Activated CD4-positive, alpha-beta T cell treated with anti-CD3 and anti-CD28 coated beads, Interleukin-2, amount 50 U/mL, for 48 hours (primary cell): ENCODE measurements around the gene PHGDH.
"Not testable (repeated sequence)": the region's sequence is repeated elsewhere in the genome, so short reads cannot be mapped to it uniquely, and the experiment has no call there.

Experiments used
- DNase-seq, 2 experiments: peaks; one replicate each; pipeline ENCODE4 v3.0.0-alpha.2; 2020

PHGDH gene

DNA sequence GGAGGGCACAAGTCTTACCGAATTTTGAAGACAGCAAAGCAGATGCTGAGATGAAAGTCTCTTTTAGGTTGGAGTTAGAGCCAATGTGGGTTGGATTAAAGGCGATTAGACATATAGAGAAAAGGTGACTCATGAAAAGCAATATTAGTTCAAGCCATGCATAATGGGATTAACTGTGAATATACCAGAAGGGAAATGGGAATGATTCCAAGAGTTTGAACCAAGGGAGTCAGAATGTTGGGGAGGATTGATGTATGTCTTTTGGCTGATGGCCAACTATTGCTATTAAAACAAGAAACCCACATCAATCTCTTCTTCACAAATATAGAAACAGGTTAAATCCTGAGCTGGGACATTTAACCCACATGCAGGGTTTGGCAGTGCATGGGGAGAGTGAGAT, 55.8 kb downstream of the PHGDH start:
- no peak for DNase-seq

DNA sequence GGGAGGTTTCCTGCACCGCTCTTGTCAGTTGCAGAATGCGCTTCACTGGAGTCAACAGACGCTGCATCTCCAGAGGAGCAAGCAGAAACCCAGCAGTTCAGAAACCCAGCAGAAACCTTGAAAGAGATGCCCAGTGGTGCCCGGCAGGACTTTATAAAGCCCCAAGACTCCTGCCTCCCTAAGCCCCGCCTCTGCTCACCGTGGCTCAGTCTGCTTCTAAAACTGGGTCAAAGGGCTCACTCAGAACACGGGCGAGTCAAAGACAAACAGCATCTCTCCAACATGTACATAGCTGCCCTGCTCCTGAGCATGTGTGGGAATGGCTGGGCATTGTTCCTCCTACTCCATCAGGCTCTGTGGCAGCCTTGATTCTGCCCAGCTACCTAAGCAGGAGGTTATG, 57.0 kb downstream of the PHGDH start, which contains the start of gene HMGCS2:
TSS of gene HMGCS2 (minus strand) at position 128 of the 400 bp plus-strand sequence. CDS start at position 67, 61 bp downstream.
- DNase-seq, result no peak

DNA sequence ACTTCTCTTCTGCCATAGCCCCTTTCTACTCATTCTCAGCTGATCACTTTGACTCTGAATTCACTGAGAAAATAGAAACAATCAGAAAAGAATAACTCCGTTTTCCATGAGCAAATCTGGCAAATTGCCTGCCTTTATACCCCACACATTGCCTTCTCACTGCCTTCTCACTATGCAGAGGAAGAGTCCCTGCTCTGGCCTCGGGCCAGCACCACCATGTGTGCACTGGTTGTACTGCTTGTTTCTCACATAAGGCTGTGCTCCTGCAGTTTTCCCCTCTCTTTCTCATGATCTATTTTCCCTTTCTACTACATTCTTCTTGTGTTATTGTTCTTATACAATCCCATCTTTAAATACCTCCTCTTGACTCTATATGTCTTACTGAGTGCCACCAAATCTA, 59.3 kb downstream of the PHGDH start:
- DNase-seq, result no peak

DNA sequence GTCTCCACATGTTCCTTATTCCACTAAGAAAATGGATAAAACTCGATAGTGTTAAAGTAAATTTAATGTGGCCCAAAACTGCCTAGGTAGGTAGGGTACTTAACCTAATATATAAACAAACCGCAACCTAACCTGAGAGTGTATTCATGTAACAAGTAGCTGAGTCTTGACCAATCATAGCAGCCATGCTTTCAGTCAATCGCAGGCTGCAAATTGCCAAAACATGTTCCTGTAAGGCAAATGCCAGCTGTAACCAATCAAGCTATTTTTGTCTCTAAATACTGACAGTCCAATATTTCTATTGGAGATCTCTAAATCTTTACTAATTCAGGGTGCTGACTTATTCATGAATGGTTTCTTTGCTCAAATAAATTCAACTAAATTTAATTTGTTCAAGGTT, 60.0 kb downstream of the PHGDH start:
- DNase-seq, result no peak

DNA sequence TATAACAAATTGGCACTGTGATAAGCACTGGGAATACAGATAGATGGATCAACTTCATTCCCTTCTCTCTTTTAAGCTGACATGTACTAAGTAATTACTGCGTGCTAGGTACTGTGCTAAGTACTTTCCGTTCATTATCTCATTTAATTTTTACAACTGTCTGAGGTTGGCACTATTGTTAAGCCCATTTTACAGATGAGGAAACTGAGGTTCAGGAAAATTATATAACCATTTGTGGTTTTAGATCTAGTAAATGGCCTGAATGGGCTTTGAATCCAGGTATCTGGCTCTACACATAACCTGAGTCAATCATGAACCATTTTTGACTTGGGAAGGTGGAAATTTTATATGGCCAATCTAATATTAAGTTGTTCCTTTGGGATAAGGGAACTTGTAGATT, 60.6 kb downstream of the PHGDH start:
- DNase-seq, result no peak

DNA sequence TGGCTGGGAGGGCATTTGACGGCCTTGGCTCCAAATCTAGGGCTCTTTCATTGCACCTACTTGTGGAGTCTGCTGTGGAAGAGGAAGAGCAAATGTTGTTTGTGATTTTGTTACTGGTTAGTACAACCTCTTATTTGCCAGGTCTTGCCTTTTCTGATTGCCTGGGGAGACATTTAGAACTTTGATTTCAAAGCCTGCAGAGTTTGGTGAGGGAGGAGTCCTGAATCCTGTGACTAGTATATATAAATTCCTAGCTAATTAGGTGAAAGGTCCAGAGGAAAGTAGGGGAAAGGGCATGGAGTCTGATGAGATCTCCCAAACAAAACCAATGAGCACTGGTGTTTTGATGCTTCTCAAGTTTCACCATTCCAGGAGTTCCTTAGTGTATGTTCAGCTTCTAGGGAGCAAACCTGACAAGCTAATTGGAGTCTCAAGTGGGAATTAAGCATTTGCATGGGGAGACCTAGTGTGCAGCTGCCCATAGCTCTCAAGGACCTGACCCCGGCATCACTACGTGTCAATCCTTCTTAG, 62.0 kb downstream of the PHGDH start:
- no peak for DNase-seq

DNA sequence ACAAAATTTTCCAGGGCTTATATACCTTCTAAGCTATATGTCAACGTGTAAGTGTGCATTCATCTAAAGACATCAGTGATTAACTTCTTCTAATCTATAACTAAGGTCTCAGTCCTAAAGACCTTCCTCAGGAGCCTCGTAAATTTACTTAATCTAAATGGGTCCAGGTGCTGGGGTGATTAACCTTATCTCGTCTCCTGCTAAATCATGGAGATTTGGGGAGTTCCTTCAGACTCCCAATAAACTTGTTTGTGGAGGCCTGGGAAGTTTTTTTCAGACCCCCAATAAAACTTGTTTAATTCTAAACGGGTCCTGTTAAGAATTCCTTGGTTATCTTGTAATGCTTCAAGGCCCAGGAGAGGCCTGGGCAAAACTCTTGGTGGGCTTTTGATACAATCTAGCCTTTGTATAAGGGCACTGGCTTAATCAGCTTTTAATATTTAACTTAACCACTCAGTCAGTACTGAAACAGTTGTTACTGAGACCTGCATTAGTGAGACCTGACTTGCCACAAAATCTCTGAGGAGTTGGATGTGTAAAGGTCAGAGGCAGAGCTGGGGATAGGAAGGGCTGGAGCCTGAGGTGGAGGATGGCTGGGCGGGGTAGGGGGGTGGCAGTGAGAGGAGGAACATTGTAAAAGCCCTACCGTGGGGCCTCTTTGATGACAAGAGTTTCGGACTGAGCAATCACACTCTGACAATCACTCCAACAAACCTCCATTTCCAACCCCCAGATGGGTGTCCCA, 63.2 kb downstream of the PHGDH start:
- no peak for DNase-seq

DNA sequence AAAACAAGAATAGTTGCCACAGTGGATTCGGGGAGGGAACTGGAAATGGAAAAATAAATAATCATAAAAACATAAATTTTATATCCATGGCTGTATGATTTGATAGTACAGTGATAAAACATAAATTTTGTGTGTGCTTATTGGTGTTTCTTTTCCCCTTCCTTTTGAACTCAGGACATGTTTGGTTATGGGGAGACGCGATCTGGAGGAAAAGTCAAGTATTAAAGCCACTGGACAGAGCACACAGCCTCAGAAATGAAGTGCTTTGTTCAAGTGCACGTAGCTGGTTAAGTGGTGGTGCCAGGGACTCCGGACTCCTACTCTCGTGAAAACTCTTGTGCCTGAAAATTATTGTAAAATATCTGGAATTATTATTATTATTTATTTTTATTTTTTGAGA, 66.6 kb downstream of the PHGDH start:
- no peak for DNase-seq

DNA sequence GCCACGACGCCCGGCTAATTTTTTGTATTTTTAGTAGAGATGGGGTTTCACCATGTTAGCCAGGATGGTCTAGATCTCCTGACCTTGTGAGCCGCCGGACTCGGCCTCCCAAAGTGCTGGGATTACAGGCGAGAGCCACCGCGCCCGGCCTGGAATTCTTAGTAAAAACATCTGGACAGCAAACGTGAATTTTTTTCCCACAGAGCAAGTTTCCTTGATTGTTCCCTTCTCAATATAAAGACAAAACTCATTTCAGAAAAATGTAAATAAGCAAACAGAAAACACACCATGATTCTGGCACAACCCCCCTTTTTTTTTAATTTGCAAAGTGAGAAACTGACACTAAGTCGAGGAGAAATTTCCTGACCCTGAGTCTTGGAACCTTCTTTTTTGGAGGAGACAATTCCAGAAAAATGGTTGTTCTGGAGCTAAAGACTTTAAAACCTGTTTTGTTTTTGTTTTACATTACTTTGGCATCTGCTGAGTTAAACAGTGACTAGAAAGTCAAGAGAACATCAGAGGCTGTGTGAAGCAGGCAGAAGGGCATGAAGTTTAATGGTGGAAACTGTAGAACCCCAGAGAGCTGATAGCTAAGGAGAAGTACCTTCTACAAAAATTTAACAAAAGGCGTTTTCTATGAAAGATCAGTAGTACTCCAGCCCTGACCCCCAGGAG, 67.3 kb downstream of the PHGDH start:
- DNase-seq, result no peak

DNA sequence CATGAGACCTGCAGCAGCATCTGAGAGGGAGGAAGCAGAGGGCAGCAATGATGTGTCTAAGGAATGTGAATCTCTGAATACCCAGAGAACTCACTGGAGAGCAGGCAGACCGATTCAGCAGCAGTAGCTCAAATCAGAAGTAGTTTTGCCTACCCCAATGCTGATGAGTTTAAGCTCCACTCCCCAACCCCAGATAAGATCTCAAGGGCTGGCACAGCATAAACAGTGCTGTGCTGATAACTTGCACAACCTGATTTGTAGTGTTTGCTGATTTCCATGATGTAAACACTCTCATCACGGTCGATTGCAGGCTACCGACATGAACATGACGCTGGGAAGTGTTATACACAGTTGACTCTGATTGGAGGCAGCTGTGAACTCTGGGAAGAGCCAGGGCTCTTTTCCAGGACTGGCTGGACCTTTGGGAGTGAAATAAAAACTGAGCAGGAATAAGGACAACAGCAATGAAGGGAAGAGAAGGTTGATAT, 68.2 kb downstream of the PHGDH start:
- DNase-seq, result no peak

DNA sequence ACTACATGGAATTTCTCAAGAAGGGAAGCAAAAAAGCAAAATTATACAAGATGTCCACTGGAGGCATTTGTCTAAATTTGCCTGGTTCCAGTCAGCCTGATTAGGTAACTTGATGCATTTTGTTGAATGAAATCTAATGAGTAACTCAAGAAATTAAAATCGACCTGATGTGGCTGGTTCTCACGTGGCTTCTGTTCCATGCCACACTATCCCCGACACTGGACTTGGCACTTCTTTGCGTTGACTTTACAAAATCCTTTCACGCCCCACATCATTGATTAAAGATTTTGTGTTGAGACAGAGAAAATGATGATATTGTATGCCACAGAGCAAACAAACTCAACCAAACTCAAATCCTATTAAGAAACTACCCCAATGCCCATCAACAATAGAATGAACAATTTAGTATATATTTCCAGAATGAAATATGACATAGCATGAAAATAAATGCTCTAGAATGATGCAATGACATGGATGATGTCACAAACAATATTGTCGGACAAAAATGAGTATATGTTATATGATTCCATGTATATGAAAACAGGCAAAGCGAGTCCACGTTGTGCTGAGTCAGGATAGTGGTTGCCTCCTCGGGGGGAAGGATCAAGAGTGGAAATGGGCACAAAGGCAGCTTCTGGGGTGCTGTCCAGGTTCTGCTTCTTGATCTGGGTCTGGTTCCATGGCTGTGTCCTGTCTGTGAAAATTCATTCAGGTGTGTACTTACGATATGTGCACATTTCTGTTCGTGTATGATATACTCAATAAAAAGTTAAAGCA, 69.9 kb downstream of the PHGDH start:
- DNase-seq, result no peak

DNA sequence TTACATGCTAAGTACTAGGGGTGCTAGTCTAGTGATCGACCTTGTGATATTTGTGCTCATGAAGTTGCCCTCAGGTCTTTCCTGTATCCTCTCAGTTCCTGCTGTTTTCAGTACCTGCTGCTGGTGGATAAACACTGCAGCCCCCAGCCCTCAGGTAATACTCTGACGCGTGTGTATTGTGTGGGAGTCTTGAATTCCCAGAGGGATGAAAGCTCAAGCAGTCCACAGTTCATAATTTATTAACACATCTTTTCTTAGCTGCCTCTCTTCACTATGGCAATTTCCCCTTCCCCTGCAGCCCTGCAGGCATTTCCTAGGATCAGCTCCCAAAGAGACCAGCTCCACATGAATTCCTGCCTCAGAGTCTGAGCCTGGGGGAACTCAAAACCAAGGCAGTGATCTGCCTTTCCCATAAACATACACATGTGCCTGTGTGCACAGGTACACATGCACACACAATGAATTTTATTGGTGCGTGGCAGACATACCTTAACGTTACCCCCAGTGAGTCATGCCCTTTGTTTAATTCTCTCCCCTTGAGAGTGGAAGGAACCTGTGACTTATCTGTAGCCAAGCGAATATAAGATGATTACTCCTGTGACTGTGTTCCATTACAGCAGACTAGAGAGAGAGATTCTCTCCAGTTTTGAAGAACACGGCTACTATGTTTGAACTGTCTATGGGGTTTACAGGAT, 71.0 kb downstream of the PHGDH start:
- no peak for DNase-seq

DNA sequence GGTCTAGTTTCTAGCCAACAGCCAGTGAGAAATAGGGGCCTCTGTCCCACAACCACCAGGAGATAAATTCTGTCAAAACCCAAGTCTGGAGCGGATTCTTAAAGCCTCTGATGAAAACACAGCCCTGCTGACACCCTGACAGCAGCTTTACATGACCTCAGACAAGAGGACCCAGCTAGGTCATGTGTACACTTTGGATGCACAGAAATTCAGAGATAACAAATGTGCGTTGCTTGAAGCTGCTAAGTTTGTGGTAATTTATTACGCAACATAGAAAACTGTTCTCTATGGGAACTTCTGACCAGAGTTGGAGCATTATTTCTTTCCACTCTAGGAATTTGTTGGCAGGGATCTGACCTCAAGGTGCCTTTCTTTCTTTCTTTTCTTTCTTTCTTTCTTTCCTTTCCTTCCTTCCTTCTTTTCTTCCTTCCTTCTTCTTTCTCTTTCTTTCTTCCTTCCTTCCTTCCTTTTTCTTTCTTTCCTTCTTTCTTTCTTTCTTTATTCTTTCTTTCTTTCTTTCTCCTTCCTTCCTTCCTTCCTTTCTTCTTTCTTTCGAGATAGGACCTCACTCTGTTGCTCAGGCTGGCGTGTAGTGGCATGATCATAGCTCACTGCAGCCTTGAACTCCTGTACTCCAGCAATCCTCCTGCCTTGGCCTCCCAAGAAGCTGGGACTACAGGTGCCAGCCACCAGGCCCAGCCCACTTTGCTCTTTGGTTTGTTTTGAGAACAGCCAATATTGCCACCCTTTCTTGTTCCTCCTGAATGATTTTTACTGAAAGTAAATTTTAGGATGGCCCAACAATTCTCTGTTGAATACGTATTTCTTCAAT, 71.8 kb downstream of the PHGDH start:
- DNase-seq, result no peak

DNA sequence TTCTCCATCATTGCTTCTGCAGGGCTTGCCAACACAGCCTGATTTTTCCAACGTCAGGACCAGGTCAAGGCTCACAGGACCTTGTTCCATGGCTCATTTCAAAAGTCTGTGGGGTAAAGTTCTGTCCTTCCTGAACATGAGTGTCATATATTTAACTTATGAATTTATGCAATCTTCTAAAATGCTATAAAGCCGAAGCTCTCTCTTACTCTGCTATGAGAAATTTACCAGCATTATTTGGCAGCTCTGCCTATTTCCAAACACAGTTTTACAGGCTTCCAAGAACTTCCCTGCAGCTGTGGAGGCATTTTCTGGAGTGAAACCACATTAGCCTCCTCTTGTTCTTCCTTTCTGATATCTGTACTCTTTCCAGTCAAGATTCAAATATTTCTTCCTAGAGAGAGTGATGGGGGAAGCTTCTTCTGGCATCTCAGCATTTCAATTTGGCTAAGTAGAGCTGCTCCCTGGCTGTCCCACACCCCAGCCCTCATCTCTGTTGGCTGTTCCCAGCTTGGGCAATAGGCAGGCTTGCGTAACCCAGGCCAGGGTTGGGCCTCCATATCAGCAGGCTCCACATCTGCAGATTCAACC, 72.6 kb downstream of the PHGDH start:
- no peak for DNase-seq

DNA sequence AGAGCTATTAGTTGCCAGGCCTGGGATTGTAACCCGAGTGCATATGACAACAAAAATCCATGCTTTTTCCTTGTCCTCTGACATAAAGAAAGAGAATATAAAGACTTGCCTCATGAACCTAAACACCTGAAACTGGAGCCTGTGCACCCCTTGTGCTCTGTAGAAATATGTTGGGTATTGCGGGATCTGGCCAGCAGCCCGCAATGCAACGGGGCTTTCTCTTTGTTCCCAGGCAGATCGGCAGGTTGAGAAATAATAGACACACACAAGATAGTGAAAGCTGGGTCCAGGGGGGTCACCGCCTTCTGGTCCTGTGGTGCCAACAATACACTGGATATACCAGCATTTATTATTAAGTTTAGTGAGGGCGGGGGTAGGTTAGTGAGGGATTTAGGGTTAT, 74.3 kb downstream of the PHGDH start:
- DNase-seq, result not testable (repeated sequence)

DNA sequence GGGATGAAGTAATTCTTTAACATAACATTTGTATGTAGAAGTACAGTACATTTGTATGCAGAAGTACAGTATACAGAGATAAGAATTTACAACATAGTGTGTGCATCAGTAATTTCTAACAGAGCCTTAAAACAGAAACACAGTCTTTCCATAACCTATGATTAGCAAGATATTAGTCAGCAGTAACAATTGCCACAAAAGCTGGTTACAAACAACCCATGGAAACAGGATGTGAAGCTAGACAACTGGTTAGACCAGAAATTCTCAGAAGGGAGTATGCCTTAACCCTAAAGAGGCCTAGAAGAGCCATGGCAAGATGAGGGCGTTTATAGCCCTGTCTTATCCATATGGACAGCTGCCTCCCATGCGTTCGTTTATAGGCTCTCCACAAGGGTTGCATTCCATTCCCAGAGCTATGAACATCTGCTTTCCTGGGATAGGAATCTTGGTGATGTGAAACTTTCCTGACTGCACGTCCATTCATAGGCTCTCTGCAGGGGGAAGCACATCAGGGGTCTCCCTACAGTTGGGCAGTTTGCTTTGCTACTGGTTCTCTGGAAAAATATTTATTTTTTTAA, 74.8 kb downstream of the PHGDH start:
- DNase-seq, result not testable (repeated sequence)

DNA sequence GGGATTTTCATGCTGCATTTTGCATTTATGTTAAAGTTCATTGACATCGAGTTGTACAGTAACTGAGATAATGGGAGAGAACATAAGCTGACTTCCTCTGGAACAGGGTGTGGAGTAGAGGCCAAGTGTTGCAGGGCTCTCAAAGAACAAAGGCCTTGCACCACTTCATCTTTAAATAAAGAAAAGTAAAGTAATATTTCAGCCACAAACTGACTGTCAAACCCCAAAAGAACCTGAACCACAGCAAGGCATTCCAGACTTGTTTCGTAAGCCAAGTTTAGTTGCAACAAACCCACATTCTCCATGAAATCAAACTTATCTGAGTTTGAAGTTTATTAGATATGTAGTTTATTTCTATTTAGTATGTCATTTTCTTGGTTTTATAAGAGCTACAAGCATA, 76.0 kb downstream of the PHGDH start:
- DNase-seq, result no peak

DNA sequence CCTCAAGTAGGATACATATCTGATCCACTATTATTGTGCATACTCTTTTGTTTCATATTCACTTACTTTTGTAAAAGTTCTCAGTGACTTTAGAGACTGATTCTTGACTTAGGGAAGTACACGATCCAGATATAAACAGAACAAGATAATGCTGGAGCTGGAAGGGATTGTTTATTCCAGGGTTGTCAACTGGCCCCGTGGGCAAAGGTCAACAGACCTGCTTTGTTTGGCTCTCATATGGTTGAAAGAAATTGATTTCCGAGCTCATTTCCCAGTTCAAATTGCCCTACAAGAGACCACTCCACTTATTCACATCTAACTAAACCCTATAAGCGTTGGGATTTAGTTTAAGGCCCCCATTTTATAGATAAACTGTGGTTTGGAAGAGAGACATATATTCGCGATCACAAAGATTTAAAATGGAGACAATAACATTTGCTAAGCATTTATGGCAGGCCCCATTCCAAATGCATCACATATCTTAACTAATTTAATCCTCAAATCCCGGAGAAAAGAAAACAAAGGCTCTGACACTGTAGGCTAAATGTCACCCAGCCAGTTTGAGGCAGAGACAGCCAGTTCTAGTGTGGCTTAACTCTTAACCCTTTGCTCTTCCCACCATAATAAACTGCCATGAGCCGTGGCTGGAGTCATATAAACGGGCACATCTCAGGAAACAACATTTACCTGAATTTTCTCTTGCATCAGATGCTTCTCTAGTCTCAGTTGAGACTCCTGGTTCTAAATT, 78.9 kb downstream of the PHGDH start:
- no peak for DNase-seq

DNA sequence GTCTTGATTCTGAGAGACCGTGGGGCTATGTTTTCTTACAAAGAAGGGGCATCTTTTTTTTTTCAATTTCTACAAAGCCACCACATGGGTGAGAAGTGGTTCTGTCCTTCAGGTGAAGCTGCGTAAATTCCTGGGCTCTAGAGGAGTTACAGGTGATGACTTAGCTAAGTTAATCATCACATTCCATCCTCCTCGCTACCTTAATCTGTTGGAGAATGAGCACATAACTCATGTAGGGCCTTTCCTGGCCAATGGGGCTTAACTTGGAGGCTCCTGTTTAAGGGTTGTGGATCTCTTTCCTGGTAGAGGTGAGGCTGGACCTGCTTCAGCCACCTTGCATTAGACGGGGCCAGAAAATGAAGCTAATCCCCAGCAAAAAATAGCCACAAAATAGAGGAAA, 79.6 kb downstream of the PHGDH start:
- no peak for DNase-seq
